ENCODE measurements around the gene CEP112.

DNA sequence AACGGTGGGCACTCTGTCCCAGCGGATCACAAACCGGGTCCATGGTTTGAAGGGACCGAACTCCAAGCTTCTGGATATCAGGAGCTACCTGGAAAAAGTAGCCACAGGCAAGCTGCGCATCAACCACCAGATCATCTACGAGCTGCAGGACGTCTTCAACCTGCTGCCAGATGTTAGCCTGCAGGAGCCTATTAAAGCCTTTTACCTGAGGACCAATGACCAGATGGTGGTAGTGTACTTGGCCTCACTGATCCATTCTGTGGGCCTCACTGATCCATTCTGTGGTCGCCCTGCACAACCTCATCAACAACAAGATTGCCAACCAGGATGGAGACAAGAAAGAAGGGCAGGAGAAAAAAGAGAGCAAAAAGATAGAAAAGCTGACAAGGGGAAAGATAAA, 6.3 kb upstream of the CEP112 start:
- TF ChIP-seq, protein P1, sequence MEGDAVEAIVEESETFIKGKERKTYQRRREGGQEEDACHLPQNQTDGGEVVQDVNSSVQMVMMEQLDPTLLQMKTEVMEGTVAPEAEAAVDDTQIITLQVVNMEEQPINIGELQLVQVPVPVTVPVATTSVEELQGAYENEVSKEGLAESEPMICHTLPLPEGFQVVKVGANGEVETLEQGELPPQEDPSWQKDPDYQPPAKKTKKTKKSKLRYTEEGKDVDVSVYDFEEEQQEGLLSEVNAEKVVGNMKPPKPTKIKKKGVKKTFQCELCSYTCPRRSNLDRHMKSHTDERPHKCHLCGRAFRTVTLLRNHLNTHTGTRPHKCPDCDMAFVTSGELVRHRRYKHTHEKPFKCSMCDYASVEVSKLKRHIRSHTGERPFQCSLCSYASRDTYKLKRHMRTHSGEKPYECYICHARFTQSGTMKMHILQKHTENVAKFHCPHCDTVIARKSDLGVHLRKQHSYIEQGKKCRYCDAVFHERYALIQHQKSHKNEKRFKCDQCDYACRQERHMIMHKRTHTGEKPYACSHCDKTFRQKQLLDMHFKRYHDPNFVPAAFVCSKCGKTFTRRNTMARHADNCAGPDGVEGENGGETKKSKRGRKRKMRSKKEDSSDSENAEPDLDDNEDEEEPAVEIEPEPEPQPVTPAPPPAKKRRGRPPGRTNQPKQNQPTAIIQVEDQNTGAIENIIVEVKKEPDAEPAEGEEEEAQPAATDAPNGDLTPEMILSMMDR (optimal IDR thresholded peaks at IDR 0.05 in 1 of 3, IDR thresholded peaks at IDR 0.05 in 1 of 3, conservative IDR thresholded peaks at IDR 0.05 in 1 of 3; ENCODE audit: extremely low read depth in 1 of 3, insufficient read depth in 2 of 3, low read length in 3 of 3): no peak
- TF ChIP-seq EZH2 (IDR thresholded peaks at IDR 0.05; ENCODE audit: low read length): no peak

All from keratinocyte (primary cell).